Neural cell (in vitro differentiated cells): ENCODE data around the gene TANGO6.
"Not testable (repeated sequence)": the region's sequence is repeated elsewhere in the genome, so short reads cannot be mapped to it uniquely, and the experiment has no call there.

Source experiments
- CTCF ChIP-seq: fragments of 450-650 bp; IDR thresholded peaks from 2 replicates; pipeline ENCODE4 v1.5.1; 2014; ENCODE audit warnings: antibody characterized with exemption, mild to moderate bottlenecking, moderate library complexity; ENCODE audit not compliant: poor library complexity, severe bottlenecking
- EZH2 ChIP-seq: fragments of 200-600, 300-800 bp; shearing (Covaris generic), sonication (generic); IDR thresholded peaks from 2 replicates; pipeline ENCODE4 v1.6.1; 2014; ENCODE audit warnings: antibody characterized with exemption, low read length, borderline replicate concordance, mild to moderate bottlenecking; ENCODE audit not compliant: insufficient read depth, poor library complexity, severe bottlenecking
- TAF1 ChIP-seq: IDR thresholded peaks from 2 replicates; pipeline ENCODE4 v1.6.1; 2012; ENCODE audit warnings: low read depth

- not testable (repeated sequence) for TF ChIP-seq EZH2, TAF1
- peak; percentile 15 for TF ChIP-seq CTCF
Observed at GRCh38 chr16:68990172-68990845, 147.0 kb downstream of the TANGO6 start.
